H9 (cell line): ENCODE measurements around the gene APP. TPM values are rescaled to one million over a fixed set of nuclear protein-coding genes. Genes with fewer than 3 reads are reported as not detected.

ENCODE experiments used
- DNase-seq: peaks from one replicate; pipeline ENCODE4 v3.0.0-alpha.2; 2017
- H2AFZ ChIP-seq: one replicate; pipeline ENCODE4 v1.6.1; 2013; ENCODE audit warnings: mild to moderate bottlenecking, low read length, control low read depth, moderate library complexity
- H2AK5ac ChIP-seq: 2 replicates; pipeline ENCODE4 v1.6.1; 2013; ENCODE audit warnings: low read length, control low read depth, mixed read lengths; ENCODE audit not compliant: insufficient read length
- H2BK120ac ChIP-seq: one replicate; pipeline ENCODE4 v1.6.1; 2013; ENCODE audit warnings: low read depth, mild to moderate bottlenecking, low read length, control low read depth, inconsistent platforms; ENCODE audit not compliant: poor library complexity, severe bottlenecking
- H2BK12ac ChIP-seq: 2 replicates; pipeline ENCODE4 v1.6.1; 2013; ENCODE audit warnings: low read length, control low read depth, mixed read lengths, low read depth; ENCODE audit not compliant: insufficient read length
- H2BK15ac ChIP-seq: 2 replicates; pipeline ENCODE4 v1.6.1; 2013; ENCODE audit warnings: low read depth, low read length, control low read depth
- H2BK20ac ChIP-seq: one replicate; pipeline ENCODE4 v1.6.1; 2013; ENCODE audit warnings: low read depth, mild to moderate bottlenecking, low read length, control low read depth, inconsistent platforms; ENCODE audit not compliant: poor library complexity, severe bottlenecking
- H2BK5ac ChIP-seq: 2 replicates; pipeline ENCODE4 v1.6.1; 2013; ENCODE audit warnings: low read length, control low read depth, mixed read lengths; ENCODE audit not compliant: insufficient read length
- H3K14ac ChIP-seq: 2 replicates; pipeline ENCODE4 v1.6.1; 2013; ENCODE audit warnings: low read length, control low read depth; ENCODE audit not compliant: insufficient read depth
- H3K18ac ChIP-seq: 2 replicates; pipeline ENCODE4 v1.6.1; 2013; ENCODE audit warnings: low read depth, mild to moderate bottlenecking, mixed read lengths, low read length, control low read depth; ENCODE audit not compliant: insufficient read length
- H3K23ac ChIP-seq: 2 replicates; pipeline ENCODE4 v1.6.1; 2013; ENCODE audit warnings: low read length, control low read depth, mixed read lengths, low read depth; ENCODE audit not compliant: insufficient read length
- H3K23me2 ChIP-seq: 2 replicates; pipeline ENCODE4 v1.6.1; 2013; ENCODE audit warnings: low read depth, mild to moderate bottlenecking, mixed read lengths, low read length, control low read depth; ENCODE audit not compliant: insufficient read length, poor library complexity, severe bottlenecking
- H3K27ac ChIP-seq: 2 replicates; pipeline ENCODE4 v1.5.1; 2013; ENCODE audit warnings: low read length, control low read depth, mixed read lengths, low read depth; ENCODE audit not compliant: insufficient read length
- H3K27me3 ChIP-seq: 2 replicates; pipeline ENCODE4 v1.6.1; 2013; ENCODE audit warnings: low read length, control low read depth, inconsistent platforms; ENCODE audit not compliant: insufficient read depth
- H3K4ac ChIP-seq: 2 replicates; pipeline ENCODE4 v1.6.1; 2013; ENCODE audit warnings: low read depth, mild to moderate bottlenecking, control low read depth, inconsistent platforms, low read length, moderate library complexity
- H3K4me1 ChIP-seq: 2 replicates; pipeline ENCODE4 v1.6.1; 2013; ENCODE audit warnings: low read length, control low read depth, inconsistent platforms; ENCODE audit not compliant: insufficient read depth
- H3K4me2 ChIP-seq: 2 replicates; pipeline ENCODE4 v1.6.1; 2013; ENCODE audit warnings: low read length, control low read depth, mixed read lengths; ENCODE audit not compliant: insufficient read length, insufficient read depth
- H3K56ac ChIP-seq: 2 replicates; pipeline ENCODE4 v1.6.1; 2013; ENCODE audit warnings: low read depth, mild to moderate bottlenecking, mixed read lengths, low read length, control low read depth; ENCODE audit not compliant: insufficient read length
- H3K79me1 ChIP-seq: 2 replicates; pipeline ENCODE4 v1.6.1; 2013; ENCODE audit warnings: low read depth, mild to moderate bottlenecking, moderate library complexity, low read length, control low read depth, inconsistent platforms; ENCODE audit not compliant: insufficient read depth, poor library complexity, severe bottlenecking
- H3K79me2 ChIP-seq: 2 replicates; pipeline ENCODE4 v1.6.1; 2013; ENCODE audit warnings: low read length, control low read depth, inconsistent platforms; ENCODE audit not compliant: insufficient read depth
- H3K9ac ChIP-seq: 2 replicates; pipeline ENCODE4 v1.6.1; 2013; ENCODE audit warnings: low read length, control low read depth, mixed read lengths; ENCODE audit not compliant: insufficient read length; ENCODE audit errors: extremely low read depth
- H3K9me3 ChIP-seq: one replicate; pipeline ENCODE4 v1.6.1; 2013; ENCODE audit warnings: low read depth, low read length, inconsistent platforms; ENCODE audit not compliant: control insufficient read depth
- H3T11ph ChIP-seq: one replicate; pipeline ENCODE4 v1.6.1; 2013; ENCODE audit warnings: mild to moderate bottlenecking, low read length, control low read depth, inconsistent platforms
- H4K20me1 ChIP-seq: one replicate; pipeline ENCODE4 v1.6.1; 2013; ENCODE audit not compliant: control insufficient read depth, insufficient read length, insufficient read depth
- H4K5ac ChIP-seq: 2 replicates; pipeline ENCODE4 v1.6.1; 2013; ENCODE audit warnings: low read depth, mild to moderate bottlenecking, mixed read lengths, low read length, control low read depth; ENCODE audit not compliant: insufficient read length
- H4K8ac ChIP-seq: replicated peaks from 2 replicates; pipeline ENCODE4 v1.6.1; 2013; ENCODE audit warnings: low read length, control low read depth, mixed read lengths, low read depth; ENCODE audit not compliant: insufficient read length
- H4K91ac ChIP-seq: 2 replicates; pipeline ENCODE4 v1.6.1; 2013; ENCODE audit warnings: low read depth, mild to moderate bottlenecking, moderate library complexity, mixed read lengths, low read length, control low read depth; ENCODE audit not compliant: insufficient read length
- H3K27ac Mint-ChIP-seq, 3 experiments: 2 replicates in 2 of 3; 3 replicates in 1 of 3; pipeline ENCODE4 v1.8.0; 2020 to 2021; ENCODE audit warnings: mixed read lengths in 3 of 3, mild to moderate bottlenecking in 1 of 3, moderate library complexity in 1 of 3
- H3K27me3 Mint-ChIP-seq: 2 replicates; pipeline ENCODE4 v1.8.0; 2021; ENCODE audit warnings: low read depth, mild to moderate bottlenecking, moderate library complexity, mixed read lengths
- H3K36me3 Mint-ChIP-seq, 3 experiments: 2 replicates in 2 of 3; 3 replicates in 1 of 3; pipeline ENCODE4 v1.8.0; 2020 to 2021; ENCODE audit warnings: low read depth in 3 of 3, mixed read lengths in 3 of 3; ENCODE audit not compliant: insufficient read depth in 1 of 3
- H3K4me1 Mint-ChIP-seq, 2 experiments: 2 replicates each; pipeline ENCODE4 v1.8.0; 2020; ENCODE audit warnings: mixed read lengths in 2 of 2
- H3K4me3 Mint-ChIP-seq, 2 experiments: 2 replicates in 1 of 2; 3 replicates in 1 of 2; pipeline ENCODE4 v1.8.0; 2020 to 2021; ENCODE audit warnings: mild to moderate bottlenecking in 2 of 2, mixed read lengths in 2 of 2, moderate library complexity in 1 of 2
- H3K9me3 Mint-ChIP-seq, 2 experiments: 2 replicates in 1 of 2; 3 replicates in 1 of 2; pipeline ENCODE4 v1.8.0; 2020; ENCODE audit warnings: mild to moderate bottlenecking in 2 of 2, mixed read lengths in 2 of 2, moderate library complexity in 1 of 2
- CTCF ChIP-seq: fragments of 200-600 bp; sonication (generic); conservative IDR thresholded peaks from 3 replicates; pipeline ENCODE4 v1.8.0; 2021; ENCODE audit warnings: antibody characterized with exemption, mild to moderate bottlenecking
- WGBS: extraction: QIAGEN DNeasy Blood & Tissue Kit; methylation state at CpG from one replicate; pipeline ENCODE4 v1.1.7; 2013; ENCODE audit warnings: missing lambda C conversion rate, low lambda C conversion rate, mixed read lengths; ENCODE audit not compliant: insufficient read length; ENCODE audit errors: extremely low coverage; 5-methylcytosine and 5-hydroxymethylcytosine counted together
- total RNA-seq: library from RNA; stranded (reverse); gene quantifications from 2 replicates; pipeline ENCODE4 v1.2.1, GENCODE V29; 2021

The APP gene
- total RNA-seq, 1 experiment from 2014 or later, result 380 TPM

- H2BK12ac ChIP-seq, result no peak overlapping the region
- no peak overlapping the region for H3K23ac ChIP-seq
- H3K27ac ChIP-seq, result no peak overlapping the region
- no peak overlapping the region for H2BK15ac ChIP-seq
- no peak overlapping the region for H3K9ac ChIP-seq
- Mint-ChIP-seq H3K4me3 (no peak overlapping the region), H3K36me3 (no peaks in the 10 kb centered on the region), H3K4me1 (peaks cover 6 to 7% of the 10 kb centered on the region in 2 experiments), H3K27ac (no peak overlapping the region), H3K27me3 (no peaks in the 10 kb centered on the region), H3K9me3 (no peaks in the 10 kb centered on the region)
- no peaks in the 10 kb centered on the region for H4K20me1 ChIP-seq
- H3K18ac ChIP-seq, result no peak overlapping the region
- H4K8ac ChIP-seq, result no peak overlapping the region
- no peak overlapping the region for H2AFZ ChIP-seq
- H3K79me2 ChIP-seq, result no peaks in the 10 kb centered on the region
- H2AK5ac ChIP-seq, result no peak overlapping the region
- no peak overlapping the region for H2BK20ac ChIP-seq
- no peaks in the 10 kb centered on the region for H3K79me1 ChIP-seq
- no peak overlapping the region for H3K14ac ChIP-seq
- H3K4ac ChIP-seq, result no peak overlapping the region
- no peaks in the 10 kb centered on the region for H3K4me1 ChIP-seq
- H4K5ac ChIP-seq, result no peak overlapping the region
- no peak for TF ChIP-seq CTCF
- H3K56ac ChIP-seq, result no peak overlapping the region
- H2BK120ac ChIP-seq, result no peak overlapping the region
- H3K4me2 ChIP-seq, result no peak overlapping the region
- no peaks in the 10 kb centered on the region for H3K23me2 ChIP-seq
- H2BK5ac ChIP-seq, result no peak overlapping the region
- no peak for DNase-seq
- WGBS, result no CpG with 5 or more reads among the region's 3 CpGs
- no peak overlapping the region for H4K91ac ChIP-seq
- no peaks in the 10 kb centered on the region for H3K27me3 ChIP-seq
- H3K9me3 ChIP-seq, result no peaks in the 10 kb centered on the region
- no peak overlapping the region for H3T11ph ChIP-seq
Measured at GRCh38 chr21:25862112-25862511, 308.5 kb downstream of the APP start.
